ENCODE results near the gene LRRC75B. TPM values are rescaled to one million over a fixed set of nuclear protein-coding genes. Genes with fewer than 3 reads are reported as not detected.
"Not testable (repeated sequence)": the region's sequence is repeated elsewhere in the genome, so short reads cannot be mapped to it uniquely, and the experiment has no call there.

The LRRC75B gene
- total RNA-seq, 1 donor = 3.9 TPM

DNA sequence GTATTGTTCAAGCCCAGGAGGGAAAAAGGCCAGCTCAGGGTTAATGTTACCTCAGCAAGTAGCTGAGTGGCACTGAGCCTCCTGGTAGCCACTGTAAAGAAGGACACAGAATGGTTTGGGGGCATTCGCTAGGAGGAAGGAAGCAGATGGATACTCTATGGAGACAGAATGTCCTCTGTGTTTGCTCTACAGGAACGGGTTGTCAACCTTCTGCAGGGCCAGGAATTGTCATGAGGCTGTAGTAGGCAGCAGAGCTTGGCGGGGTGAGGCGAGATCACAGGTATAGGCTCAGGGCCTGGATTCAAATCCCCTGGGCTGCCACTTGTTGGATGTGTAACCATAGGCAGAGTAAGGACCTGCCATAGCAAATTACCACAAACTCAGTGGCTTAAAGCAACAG lies 3.0 kb upstream of the LRRC75B start:
- no peak overlapping the region for H3K4me3 ChIP-seq (ENCODE audit: low read depth, low read length)
- no peak for TF ChIP-seq CTCF (IDR thresholded peaks at IDR 0.05; ENCODE audit: insufficient read depth, low read depth, low read length)
- DNase-seq (ENCODE audit: low read depth) = no peak

DNA sequence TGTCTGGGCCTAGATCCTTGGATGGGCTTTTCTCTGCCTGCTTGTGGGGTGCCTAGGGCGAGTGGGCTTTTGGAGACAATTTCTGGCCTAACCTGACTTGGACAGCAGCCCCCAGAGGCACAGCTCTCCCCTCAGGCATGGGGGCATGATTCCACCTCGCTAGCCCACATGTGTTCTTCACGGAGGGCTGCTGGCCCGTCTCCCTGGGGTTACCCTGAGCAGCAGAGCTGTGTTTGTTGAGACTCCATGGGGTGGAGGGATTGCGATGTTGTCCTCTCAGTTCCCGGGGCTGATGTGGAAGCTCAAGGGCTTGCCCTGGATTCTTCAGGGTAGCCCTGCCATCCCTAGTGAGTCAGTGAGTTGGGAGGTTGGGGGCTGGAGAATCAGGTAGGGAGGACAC lies 2.4 kb upstream of the LRRC75B start:
- DNase-seq (ENCODE audit: low read depth) = no peak
- TF ChIP-seq CTCF (IDR thresholded peaks at IDR 0.05; ENCODE audit: insufficient read depth, low read depth, low read length) = no peak
- no peak overlapping the region for H3K4me3 ChIP-seq (ENCODE audit: low read depth, low read length)

- no peak for TF ChIP-seq CTCF (IDR thresholded peaks at IDR 0.05; ENCODE audit: insufficient read depth, low read depth, low read length)
- DNase-seq (ENCODE audit: low read depth) = no peak
- no peak overlapping the region for H3K4me3 ChIP-seq (ENCODE audit: low read depth, low read length)
Measured at GRCh38 chr22:24594569-24595120, 1.8 kb upstream of the LRRC75B start.

GRCh38 chr22:24593836-24594568 lies 1.1 kb upstream of the LRRC75B start:
- no peak overlapping the region for H3K4me3 ChIP-seq (ENCODE audit: low read depth, low read length)
- no peak for DNase-seq (ENCODE audit: low read depth)
- no peak for TF ChIP-seq CTCF (IDR thresholded peaks at IDR 0.05; ENCODE audit: insufficient read depth, low read depth, low read length)

GRCh38 chr22:24593559-24593835 lies 624 bp upstream of the LRRC75B start:
- H3K4me3 ChIP-seq (ENCODE audit: low read depth, low read length) = peak overlapping the region; percentile 71
- DNase-seq (ENCODE audit: low read depth) = not testable (repeated sequence)

DNA sequence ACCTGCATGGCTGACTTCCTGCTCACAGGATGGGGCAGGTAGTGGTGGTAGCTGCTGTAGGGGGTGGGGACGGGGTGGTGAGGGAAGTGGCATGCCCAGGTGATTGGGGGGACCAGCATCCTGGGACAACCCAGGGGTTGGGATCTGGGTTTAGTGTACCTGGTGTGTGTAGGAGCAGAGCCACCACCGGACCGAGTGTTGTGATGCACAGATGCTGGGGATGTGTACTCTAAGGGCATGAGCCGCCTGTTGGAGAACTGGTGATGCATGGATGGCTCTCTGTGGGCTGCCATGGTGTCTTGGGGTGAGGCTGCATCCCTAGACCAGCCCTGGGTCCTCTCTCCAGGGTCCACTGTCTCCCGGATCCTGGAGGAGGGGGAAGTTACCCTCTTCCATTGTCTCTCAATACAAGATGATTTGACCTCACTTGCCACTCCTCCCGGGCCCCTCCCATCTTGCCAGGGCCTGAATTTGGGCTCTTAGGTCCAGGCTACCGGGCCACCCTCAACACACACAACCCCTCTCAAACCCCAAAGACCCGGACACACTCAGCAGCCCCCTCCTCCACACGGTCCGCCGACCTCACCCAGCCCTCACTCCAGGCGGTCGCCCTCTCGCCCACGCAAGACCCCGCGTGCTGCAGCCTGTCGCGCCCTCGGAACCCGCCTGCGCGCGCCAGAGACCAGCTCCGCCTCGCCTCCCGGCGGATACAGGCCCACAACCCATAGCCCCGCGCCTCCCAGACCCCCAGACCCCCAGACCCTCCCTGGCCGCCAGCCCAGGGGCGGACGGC lies 619 bp downstream of the LRRC75B start:
- no peak for TF ChIP-seq CTCF (IDR thresholded peaks at IDR 0.05; ENCODE audit: insufficient read depth, low read depth, low read length)
- H3K4me3 ChIP-seq (ENCODE audit: low read depth, low read length) = peak overlapping the region; percentile 71
- DNase-seq (ENCODE audit: low read depth) = peak; percentile 18

DNA sequence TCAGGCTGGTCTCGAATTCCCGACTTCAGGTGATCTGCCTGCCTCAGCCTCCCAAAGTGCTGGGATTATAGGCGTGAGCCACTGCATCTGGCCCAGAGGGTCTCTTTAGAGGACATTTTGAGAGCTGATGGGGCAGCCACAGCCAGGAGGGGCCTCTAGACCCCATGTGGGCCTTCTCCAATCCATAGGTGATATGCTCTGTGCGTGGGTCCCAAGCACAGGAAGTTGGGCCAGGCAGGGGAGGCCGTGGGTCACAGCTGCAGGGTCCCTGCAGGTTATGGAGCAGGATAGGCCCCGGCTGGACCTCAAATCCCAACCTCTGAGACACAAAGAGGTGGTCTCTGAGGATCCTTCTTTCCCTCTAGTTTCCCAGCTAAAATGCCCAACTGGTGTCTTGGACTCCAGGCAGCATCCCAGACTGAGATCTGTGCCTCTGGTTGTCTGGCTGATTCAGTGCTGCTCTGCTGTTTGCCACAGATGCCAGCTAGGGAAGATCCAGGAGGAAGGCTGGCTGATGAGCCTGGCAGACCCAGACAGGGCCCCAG lies 1.5 kb downstream of the LRRC75B start:
- no peak for DNase-seq (ENCODE audit: low read depth)
- no peak overlapping the region for H3K4me3 ChIP-seq (ENCODE audit: low read depth, low read length)
- TF ChIP-seq CTCF (IDR thresholded peaks at IDR 0.05; ENCODE audit: insufficient read depth, low read depth, low read length) = no peak
